ENCODE results near the gene C1S. TPM values are rescaled to one million over a fixed set of nuclear protein-coding genes. Genes with fewer than 3 reads are reported as not detected.
A peak's percentile ranks its signal among the peaks of the same experiment; 100 is the strongest.

C1S gene
- total RNA-seq, 1 donor from 2014 or later = 142 TPM

DNA sequence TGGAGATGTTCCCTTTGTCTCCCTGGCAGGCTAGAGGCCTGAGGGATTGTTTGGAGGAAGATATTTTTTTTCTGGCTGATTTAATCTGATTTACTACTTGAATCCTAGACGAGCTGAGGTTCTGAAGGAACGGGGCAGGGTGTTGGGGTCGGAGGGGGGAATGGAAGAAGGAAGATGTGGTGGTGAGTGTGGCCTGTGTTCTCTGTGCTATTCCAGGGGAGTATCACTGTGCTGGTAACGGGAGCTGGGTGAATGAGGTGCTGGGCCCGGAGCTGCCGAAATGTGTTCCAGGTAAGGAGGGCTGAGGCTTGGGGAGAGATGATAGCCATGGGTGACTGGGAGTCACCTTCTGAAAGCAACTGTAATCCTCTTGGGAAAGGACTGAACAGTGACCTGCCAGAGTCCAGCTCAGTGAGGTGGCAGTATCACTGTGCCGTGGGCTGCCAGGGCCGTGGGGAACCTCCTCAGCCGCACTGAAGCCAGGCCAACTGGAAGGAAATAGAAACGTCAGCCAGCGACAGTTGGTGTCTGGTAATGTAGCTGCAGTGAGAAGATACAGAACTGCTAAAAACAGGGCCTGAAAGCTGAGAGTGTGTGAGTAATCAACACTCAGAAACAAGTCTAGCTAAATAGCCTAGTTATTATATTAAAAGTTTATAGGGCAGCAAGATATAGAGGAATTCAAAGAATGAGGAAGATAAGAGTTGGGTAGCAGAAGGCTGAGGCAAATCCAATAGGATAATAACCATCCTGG, 7.9 kb downstream of the C1S start:
- intact Hi-C loops (cut with DNase I) = no loop called here
- ATAC-seq (ENCODE audit: poor library complexity) (peak; percentile 92), DNase-seq (peak; percentile 61)

DNA sequence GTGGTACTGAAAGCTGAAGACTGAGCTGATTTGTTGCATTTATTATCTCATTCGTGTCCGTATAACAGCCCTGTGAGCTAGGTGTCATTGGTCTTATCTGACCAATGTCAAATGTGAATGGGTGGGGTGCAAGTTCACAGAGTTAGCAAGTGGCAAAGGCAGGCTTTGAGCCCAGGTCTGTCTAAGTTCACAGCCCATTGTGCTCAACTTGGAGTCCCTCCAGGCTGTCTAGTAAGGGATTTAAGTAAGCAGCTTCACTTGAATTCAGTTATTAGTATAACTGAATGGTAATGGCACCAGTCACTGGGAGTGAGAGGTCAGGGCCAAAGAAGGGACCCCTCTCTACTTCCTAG, 8.5 kb downstream of the C1S start:
- intact Hi-C loops (cut with DNase I) = no loop called here
- DNase-seq (no peak), ATAC-seq (ENCODE audit: poor library complexity) (peak; percentile 28)

GRCh38 chr12:7069386-7069785, 8.9 kb downstream of the C1S start:
- DNase-seq (no peak), ATAC-seq (ENCODE audit: poor library complexity) (no peak)
- intact Hi-C loops (cut with DNase I) = no loop called here

DNA sequence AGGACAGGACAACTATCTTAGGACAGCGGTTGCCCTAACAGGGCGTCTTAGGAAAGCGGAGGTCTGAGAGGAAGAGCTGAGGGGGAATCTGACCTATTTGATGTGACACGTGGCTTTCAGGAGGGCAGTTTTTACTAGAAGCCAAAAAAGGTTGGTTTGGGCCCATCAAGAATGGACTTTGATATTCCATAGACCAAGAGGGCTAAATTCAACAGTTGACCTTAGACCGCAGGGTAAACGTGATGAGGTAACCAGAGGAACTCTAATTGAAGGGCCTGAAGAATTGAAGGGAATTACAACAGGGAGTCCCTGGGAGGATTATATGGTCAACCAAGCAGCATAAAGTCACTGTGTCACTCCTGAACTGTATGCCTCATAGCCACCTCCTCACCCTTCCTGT, 11.5 kb downstream of the C1S start:
- no peak for ATAC-seq (ENCODE audit: poor library complexity)
- intact Hi-C loops (cut with DNase I) = no loop called here
- DNase-seq = no peak

- ATAC-seq (ENCODE audit: poor library complexity) (no peak), DNase-seq (no peak)
- intact Hi-C loops (cut with DNase I) = no loop called here
These were observed 12.0 kb downstream of the C1S start for GRCh38 chr12:7072554-7072953.

- DNase-seq (no peak), ATAC-seq (ENCODE audit: poor library complexity) (no peak)
- intact Hi-C loops (cut with DNase I) = no loop called here
These were observed 13.4 kb downstream of the C1S start for GRCh38 chr12:7073946-7074345.

DNA sequence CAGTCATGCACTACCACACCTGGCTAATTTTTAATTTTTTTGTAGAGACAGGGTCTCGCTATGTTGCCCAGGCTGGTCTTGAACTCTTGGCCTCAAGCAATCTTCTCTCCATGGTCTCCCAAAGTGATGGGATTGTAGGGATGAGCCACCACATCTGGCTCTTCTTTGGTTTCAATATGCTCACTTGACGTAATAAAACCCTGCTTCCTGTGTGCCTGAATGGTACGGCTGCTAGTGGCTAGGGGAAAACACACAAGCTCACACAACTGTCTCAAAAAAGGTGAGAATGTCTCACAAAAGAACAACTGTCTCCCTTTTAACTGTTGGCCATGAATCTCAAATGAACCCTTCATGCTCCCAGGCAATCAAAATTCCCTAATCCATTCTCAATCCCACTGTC, 15.0 kb downstream of the C1S start:
- ATAC-seq (ENCODE audit: poor library complexity) = no peak
- intact Hi-C loops (cut with DNase I) = no loop called here

GRCh38 chr12:7075939-7076338, 15.4 kb downstream of the C1S start:
- no peak for ATAC-seq (ENCODE audit: poor library complexity)
- intact Hi-C loops (cut with DNase I) = no loop called here
- DNase-seq = no peak

More for the DNA sequence above, 15.0 kb downstream of the C1S start:
- DNase-seq = no peak

DNA sequence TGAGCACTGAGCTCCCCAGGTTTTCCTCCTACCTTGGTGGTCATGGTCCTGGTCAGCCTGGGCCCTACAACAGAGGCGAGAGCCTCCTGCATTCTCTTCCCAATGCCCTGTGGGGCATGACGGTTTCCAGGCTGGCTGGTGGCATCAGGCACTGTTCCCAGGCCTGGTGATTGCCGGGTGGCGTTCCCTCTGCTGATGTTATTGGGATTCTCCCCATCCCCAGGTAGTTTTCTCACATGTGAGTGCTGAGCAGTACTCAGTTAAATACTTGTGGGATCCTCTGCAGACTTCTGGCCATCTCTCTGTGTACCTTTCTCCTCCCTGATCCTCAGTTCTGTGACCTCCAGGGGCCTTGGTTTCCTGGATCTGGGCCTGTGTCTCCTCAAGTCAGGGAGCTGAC, 16.0 kb downstream of the C1S start:
- intact Hi-C loops (cut with DNase I) = no loop called here
- DNase-seq = no peak
- ATAC-seq (ENCODE audit: poor library complexity) = no peak

- intact Hi-C loops (cut with DNase I) = no loop called here
- ATAC-seq (ENCODE audit: poor library complexity) = no peak
- no peak for DNase-seq
These were observed 17.6 kb downstream of the C1S start for GRCh38 chr12:7078163-7078562.

DNA sequence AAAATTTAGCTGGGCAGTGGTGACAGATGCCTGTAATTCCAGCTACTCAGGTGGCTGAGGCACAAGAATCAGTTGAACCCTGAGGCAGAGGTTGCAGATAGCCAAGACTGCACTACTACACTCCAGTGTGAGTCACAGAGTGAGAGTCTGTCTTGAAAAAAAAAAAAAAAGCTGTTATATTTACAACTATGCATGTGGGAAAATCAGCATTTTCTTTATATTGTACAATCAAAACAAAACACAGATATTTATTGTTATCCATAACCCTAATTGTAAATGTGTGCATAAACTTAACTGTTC, 19.3 kb downstream of the C1S start:
- DNase-seq (no peak), ATAC-seq (ENCODE audit: poor library complexity) (peak; percentile 44)
- intact Hi-C loops (cut with DNase I) = no loop called here

DNA sequence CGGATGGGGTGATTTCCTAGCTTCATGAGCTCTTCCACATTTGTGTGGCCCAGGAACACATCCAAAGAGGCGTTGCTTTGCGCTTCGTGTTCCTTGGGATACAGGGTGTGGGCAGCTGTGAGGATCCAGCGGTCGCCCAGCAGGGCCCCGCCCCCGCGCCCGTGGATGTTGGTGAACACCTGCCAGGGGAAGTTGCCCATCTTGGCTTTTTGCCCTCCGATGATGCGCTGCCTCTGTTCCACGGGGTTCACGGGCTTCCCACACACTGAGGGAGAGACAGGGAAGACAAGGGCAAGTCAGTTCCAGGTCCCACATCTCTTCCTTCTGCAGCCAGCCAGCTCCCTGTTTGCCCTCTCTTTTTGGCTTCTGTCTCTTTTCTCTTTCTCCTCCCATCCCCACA, 20.5 kb downstream of the C1S start:
- intact Hi-C loops (cut with DNase I) = no loop called here
- DNase-seq (no peak), ATAC-seq (ENCODE audit: poor library complexity) (no peak)

DNA sequence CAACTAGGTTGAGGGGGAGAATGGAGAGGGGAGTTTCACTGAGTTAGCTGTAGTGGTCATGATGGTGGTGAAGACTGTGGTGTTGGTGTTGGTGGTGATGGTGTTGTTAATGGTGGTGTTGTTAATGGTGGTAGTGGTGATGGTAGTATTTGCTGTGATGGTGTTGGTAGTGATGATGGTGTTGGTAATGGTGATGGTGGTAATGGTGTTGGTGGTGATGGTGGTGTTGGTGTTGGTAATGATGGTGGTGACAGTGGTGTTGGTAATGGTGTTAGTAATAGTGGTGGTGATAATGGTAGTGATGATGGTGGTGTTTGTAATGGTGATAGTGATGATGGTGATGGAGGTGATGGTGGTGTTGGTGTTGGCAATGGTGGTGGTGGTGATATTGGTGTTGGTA, 22.6 kb downstream of the C1S start:
- DNase-seq (no peak), ATAC-seq (ENCODE audit: poor library complexity) (no peak)
- intact Hi-C loops (cut with DNase I) = no loop called here

DNA sequence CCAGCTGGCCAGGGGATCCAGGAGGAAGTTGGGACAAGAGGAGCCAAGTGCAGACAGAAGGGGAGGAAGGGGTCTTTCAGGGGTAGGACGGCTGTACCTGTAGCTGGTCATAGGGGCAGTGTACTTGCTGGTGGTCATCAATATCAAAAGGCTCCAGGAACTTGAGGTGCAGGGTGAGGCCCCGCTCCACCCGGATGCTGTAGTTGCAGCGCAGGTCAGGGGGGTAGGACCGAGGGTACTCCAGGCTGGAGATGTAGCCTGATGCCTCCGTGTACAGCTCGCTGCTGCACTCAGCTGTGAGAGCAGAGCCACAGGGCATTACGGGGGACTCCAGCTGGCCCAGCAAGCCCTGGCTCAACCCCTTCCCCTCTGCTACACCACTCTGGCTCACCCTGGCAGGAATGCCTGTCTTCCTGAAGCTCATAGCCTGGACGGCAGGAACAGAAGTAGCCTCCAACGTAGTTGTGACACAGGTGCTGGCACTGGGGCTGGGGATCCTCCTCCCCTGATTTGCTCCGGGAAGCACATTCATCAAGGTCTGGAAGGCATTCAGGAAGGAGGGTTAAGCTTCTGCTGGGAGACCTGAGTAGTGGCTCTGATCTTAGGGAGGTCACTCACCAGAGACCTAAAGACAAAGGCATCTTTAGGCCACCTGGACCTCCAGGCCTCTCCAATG, 28.8 kb downstream of the C1S start:
- DNase-seq (no peak), ATAC-seq (ENCODE audit: poor library complexity) (no peak)
- intact Hi-C loops (cut with DNase I) = no loop called here

GRCh38 chr12:7090222-7090998, 29.9 kb downstream of the C1S start:
- intact Hi-C loops (cut with DNase I) = loop anchor here (5.0 kb wide), 1 partner anchor 33 kb away; no protein-coding TSS in a partner anchor
- DNase-seq = no peak
- ATAC-seq (ENCODE audit: poor library complexity) = no peak

- intact Hi-C loops (cut with DNase I) = loop anchor here (5.0 kb wide), 1 partner anchor 34 kb away; no protein-coding TSS in a partner anchor
- DNase-seq (no peak), ATAC-seq (ENCODE audit: poor library complexity) (no peak)
These were observed 30.7 kb downstream of the C1S start for GRCh38 chr12:7091171-7091570.

GRCh38 chr12:7091660-7092228, 31.2 kb downstream of the C1S start:
- ATAC-seq (ENCODE audit: poor library complexity) (peak; percentile 74), DNase-seq (peak; percentile 73)
- intact Hi-C loops (cut with DNase I) = loop anchor here (5.0 kb wide), 1 partner anchor 34 kb away; no protein-coding TSS in a partner anchor

DNA sequence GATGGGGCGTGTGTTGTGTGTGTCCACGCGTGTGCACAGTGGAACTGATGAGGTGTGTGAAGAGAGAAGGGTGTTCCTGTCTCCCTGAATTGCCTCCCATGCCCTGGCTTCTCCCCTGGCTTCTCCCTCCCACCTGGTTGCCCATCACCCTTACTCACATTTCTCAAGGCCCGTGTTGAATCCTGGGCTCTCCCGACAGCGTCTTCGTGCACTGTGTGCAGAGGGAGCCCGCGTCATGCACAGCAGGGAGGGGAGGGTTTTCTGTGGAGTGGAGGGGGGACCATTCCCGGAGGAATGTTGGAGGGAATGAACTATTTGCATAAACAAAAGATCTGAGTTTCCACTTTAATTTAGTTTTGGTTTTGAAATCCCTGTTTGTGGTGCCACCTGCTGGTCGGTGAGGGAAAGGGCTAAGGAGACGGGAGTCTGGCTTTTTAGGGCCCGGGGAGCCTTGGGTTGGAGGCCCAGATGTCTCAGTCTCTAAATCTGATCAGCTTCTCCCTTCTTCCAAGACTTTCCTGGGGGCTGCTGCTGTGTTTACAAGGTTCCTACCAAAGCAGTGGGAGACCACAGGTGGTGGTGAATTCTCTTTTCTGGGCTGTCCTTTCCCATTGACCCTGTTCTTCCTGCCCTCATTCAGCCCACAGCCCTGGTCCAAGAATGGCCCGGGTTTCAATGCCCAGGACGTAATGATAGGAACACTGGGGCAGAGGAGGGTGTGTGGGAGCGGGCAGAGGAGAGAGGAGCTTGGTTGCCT, 31.9 kb downstream of the C1S start, which contains the start of gene C1R:
TSS of gene C1R (minus strand) at position 217 of the 757 bp plus-strand sequence. CDS start at position 160, 57 bp downstream.
- DNase-seq (peak; percentile 83), ATAC-seq (ENCODE audit: poor library complexity) (peak; percentile 83)
- intact Hi-C loops (cut with DNase I) = loop anchor here (5.0 kb wide), 1 partner anchor 35 kb away; no protein-coding TSS in a partner anchor

Data from Right ventricle myocardium superior (tissue), 1 donor.